Activated T-helper 17 cell treated with anti-CD3 and anti-CD28 coated beads, Interleukin-2, amount 50 U/mL, for 72 hours (primary cell): ENCODE data around the gene TECTA. TPM values are rescaled to one million over a fixed set of nuclear protein-coding genes. Genes with fewer than 3 reads are reported as not detected.
"Not testable (repeated sequence)": the region's sequence is repeated elsewhere in the genome, so short reads cannot be mapped to it uniquely, and the experiment has no call there.

Experiments
- ATAC-seq: fragments of 150-1000 bp; cut with Tn5 transposase; replicated peaks from 2 replicates; pipeline ENCODE4 v1.10.0; 2021; ENCODE audit warnings: mild to moderate bottlenecking, moderate library complexity
- H3K27ac Mint-ChIP-seq: one replicate; pipeline ENCODE4 v1.8.0; 2022; ENCODE audit warnings: mixed read lengths
- H3K27me3 Mint-ChIP-seq: one replicate; pipeline ENCODE4 v1.8.0; 2022; ENCODE audit warnings: mixed read lengths
- H3K36me3 Mint-ChIP-seq: one replicate; pipeline ENCODE4 v1.8.0; 2022; ENCODE audit warnings: low read depth, mild to moderate bottlenecking, mixed read lengths
- H3K4me1 Mint-ChIP-seq: one replicate; pipeline ENCODE4 v1.8.0; 2022; ENCODE audit warnings: mixed read lengths
- H3K4me3 Mint-ChIP-seq: one replicate; pipeline ENCODE4 v1.8.0; 2022; ENCODE audit warnings: mild to moderate bottlenecking, mixed read lengths
- H3K9me3 Mint-ChIP-seq: one replicate; pipeline ENCODE4 v1.8.0; 2022; ENCODE audit warnings: mixed read lengths
- total RNA-seq, 2 donors: library from RNA; stranded (reverse); gene quantifications; one replicate each; pipeline ENCODE4 v1.2.3, GENCODE V29; 2022

TECTA gene
- total RNA-seq, 2 donors from 2014 or later = 0.24 to 0.32 TPM

DNA sequence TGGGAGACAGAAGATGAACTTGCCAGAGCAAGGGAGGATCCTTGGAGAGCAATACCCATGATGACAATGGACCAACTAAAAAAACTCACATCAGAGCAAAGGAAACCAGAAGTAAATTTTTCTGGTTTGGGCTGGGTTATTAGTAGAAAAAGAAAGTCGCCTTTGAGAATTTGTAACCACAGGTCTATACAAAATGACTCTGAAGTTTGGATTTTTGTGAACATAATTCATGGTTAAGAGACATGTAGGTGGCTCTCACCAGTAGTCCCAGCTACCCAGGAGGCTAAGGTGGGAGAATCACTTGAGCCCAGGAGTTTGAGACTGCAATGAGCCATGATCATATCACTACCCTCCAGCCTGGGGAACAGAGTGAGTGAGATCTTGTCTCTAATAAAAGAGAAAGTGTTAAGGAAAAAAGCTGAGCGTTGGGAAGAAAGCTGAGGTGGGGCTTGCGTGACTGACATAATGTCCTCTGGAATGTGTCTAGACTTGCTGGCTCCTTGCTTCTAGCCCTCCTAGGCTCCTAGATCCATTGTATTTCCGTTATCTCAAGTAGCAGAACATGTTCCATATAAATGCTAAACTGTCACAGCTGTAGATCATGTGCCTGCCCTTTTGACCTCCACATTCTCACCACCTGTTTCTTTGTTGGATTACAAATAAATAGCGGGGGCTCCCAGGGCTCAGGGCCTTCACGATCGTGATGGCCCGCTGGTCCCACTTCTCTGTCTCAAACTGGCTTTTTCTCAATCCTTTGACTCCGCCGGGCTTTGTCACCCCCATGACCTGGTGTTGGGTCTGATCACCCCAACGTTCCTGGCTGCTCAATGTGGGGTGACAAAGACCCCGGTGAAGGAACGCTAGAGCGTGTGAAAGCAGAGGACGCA, 135.3 kb downstream of the TECTA start:
- Mint-ChIP-seq H3K36me3 (no peaks in the 10 kb centered on the region), H3K27me3 (peaks cover 44% of the 10 kb centered on the region), H3K4me1 (peaks cover 5% of the 10 kb centered on the region), H3K9me3 (no peaks in the 10 kb centered on the region), H3K27ac (no peak overlapping the region), H3K4me3 (peak overlapping the region; percentile 31)
- peak; percentile 83 for ATAC-seq

DNA sequence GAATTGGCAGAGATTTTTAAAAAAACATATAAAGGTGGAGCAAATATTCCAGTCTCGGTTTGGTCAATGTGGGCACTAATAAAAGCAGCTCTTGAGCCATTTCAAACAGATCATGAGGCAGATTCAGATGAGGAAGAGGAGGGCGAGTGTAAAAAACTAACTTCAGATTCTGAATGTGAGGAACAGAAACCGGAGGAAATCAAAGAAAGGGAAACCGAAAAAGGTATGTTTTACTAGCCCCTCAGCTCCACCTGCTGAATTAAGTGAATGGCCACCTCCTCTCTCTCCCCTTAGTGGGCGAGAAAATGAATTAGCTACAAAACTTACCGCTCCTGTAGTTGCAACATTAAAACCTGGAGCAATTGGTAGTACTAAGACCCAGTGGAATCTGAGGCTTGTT, 136.2 kb downstream of the TECTA start:
- peak overlapping the region; percentile 0 for H3K27ac Mint-ChIP-seq
- H3K27me3 Mint-ChIP-seq = peaks cover 42% of the 10 kb centered on the region
- H3K36me3 Mint-ChIP-seq, ATAC-seq, H3K4me1 Mint-ChIP-seq, H3K9me3 Mint-ChIP-seq: not testable (repeated sequence)
- peak overlapping the region; percentile 31 for H3K4me3 Mint-ChIP-seq

DNA sequence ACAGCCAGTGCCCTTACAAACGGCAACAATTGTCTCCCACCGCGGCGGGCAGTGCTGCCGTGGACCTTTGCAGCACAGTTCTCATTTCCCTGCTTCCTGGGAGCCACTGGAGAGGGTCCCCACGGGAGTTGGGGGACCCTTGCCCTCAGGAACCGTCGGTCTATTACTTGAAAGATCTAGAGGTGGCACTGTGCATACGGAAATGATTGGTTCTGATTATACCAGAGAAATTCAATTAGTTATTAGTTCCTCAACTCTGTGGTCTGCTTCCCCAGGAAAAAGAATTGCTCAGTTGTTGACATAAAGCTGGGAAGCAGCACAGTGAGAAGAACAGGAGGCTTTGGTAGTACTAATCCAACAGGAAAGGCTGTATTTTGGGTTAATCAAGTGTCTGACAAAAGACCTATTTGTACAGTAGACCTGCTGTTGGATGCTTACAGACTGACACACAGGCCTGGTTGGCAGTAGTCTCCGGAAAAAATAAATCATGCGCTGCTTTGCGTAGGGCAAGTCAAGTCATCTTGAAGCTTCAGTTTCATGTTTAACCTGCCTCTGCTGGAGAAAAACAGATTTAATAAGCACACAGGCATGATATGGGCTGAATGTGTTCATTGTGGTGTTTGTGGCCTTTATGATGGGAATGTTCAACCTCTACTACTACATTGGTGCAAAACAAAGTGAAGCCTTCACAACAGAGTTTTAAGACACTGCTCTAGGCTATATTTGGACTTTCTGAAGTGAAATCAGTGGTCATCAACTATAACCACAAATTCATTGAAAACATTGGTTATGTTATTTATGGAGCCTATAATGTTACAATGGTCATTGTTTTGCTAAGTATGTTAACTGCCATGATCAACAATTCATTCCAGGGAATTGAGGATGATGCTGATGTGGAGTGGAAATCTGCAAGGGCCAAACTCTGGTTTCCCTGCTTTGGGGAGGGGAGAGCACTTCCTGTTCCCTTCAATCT, 136.9 kb downstream of the TECTA start:
- Mint-ChIP-seq H3K4me3 (peak overlapping the region; percentile 31), H3K27me3 (peaks cover 45% of the 10 kb centered on the region), H3K9me3 (no peaks in the 10 kb centered on the region), H3K4me1 (peaks cover 5% of the 10 kb centered on the region), H3K36me3 (no peaks in the 10 kb centered on the region), H3K27ac (peak overlapping the region; percentile 0)
- ATAC-seq = peak; percentile 50

DNA sequence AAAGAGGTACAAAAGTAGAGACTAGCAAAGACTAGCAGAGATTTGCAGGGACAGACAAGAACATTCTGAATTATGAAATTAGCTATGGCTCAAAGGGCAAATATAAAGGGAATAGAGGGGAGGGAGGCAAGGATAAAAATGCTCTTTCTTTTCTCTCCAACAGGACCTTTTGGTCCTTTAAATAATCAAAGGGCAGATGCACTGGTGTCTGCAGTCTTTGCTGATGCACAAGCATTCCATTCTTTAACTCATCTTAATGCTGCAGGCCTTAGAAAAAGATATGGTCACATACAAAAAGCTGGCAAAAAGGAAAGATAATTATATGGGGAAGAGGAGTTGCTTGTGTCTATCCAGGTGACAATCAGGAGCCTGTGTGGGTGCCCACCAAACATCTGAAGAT, 137.9 kb downstream of the TECTA start:
- peaks cover 42% of the 10 kb centered on the region for H3K27me3 Mint-ChIP-seq

DNA sequence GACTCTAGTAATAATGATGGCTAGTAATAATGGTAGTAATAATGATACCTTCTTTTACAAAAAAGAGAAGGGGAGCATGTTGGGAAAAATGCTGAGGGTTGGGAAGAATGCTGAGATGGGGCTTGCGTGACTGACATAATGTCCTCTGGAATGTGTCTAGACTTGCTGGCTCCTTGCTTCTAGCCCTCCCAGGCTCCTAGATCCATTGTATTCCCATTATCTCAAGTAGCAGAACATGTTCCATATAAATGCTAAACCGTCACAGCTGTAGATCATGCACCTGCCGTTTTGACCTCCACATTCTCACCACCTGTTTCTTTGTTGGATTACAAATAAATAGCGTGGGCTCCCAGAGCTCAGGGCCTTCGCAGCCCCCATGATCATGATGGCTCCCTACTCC, 139.0 kb downstream of the TECTA start:
- H3K27ac Mint-ChIP-seq, H3K4me1 Mint-ChIP-seq, ATAC-seq, H3K36me3 Mint-ChIP-seq, H3K4me3 Mint-ChIP-seq, H3K9me3 Mint-ChIP-seq: not testable (repeated sequence)
- H3K27me3 Mint-ChIP-seq = peaks cover 34% of the 10 kb centered on the region

More for the DNA sequence above, 137.9 kb downstream of the TECTA start:
- H3K27ac Mint-ChIP-seq = no peak overlapping the region
- H3K4me3 Mint-ChIP-seq = no peak overlapping the region
- no peaks in the 10 kb centered on the region for H3K9me3 Mint-ChIP-seq
- peaks cover 5% of the 10 kb centered on the region for H3K4me1 Mint-ChIP-seq
- H3K36me3 Mint-ChIP-seq = no peaks in the 10 kb centered on the region
- ATAC-seq = no peak

DNA sequence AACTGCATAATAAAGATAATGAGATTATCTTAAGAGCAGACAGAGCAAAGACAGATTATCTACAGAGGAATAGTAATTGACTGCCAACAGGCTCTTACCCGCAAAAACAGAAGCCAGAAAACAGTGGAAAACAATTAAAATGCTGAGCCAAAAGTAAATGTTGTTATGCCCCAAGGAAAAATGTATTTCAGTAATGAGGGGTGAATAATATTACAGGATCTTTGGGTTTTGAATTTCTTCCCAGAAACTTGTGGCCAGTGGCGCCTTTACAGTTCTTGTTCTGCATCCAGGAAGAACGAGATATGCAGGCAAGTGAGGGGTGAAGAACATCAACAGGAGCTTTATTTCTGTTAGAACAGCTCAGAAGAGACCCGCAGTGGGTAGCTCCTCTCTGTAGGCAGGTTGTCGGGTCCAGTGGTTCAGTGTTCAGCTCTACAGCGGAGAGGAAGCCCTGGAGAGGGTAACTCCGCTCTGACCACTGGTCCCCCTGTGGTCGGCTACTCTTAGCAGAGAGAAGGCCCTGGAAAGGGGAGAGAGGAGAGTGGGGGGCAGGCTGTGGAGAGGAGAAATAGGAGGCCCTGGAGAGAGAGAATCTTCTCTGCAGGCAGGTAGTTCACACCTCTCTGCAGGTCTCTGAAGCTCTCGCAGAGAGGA, 139.7 kb downstream of the TECTA start:
- no peak overlapping the region for H3K27ac Mint-ChIP-seq
- H3K36me3 Mint-ChIP-seq = no peaks in the 10 kb centered on the region
- H3K9me3 Mint-ChIP-seq = no peaks in the 10 kb centered on the region
- no peak overlapping the region for H3K4me3 Mint-ChIP-seq
- peaks cover 28% of the 10 kb centered on the region for H3K27me3 Mint-ChIP-seq
- peaks cover 5% of the 10 kb centered on the region for H3K4me1 Mint-ChIP-seq
- ATAC-seq = no peak

Other genes starting within 250 kb of the TECTA start
- 1 to 10 TPM; 6.2 to 7.8 TPM for gene TBCEL, start 77.1 kb upstream of the TECTA start, total RNA-seq
- 10 to 100 TPM; 20.1 to 22.4 TPM for gene SC5D, start 191.5 kb downstream of the TECTA start, total RNA-seq